Activated CD4-positive, alpha-beta T cell treated with anti-CD3 and anti-CD28 coated beads, Interleukin-2, Interleukin-6, amounts not matched to agents 100 ng/mL and 50 ng/mL, durations not matched to agents 16 hours and 8 hours (primary cell): Measurements from ENCODE around the gene EMC6.

Experiments
- DNase-seq: peaks from one replicate; pipeline ENCODE4 v3.0.0-alpha.2; 2020

The EMC6 gene

GRCh38 chr17:3668279-3669084 is at the start of gene EMC6, which contains the start of gene TAX1BP3:
Gene EMC6 (plus strand): TSS chr17:3668812. CDS start chr17:3669147, 335 bp downstream.
Gene TAX1BP3 (minus strand): TSS chr17:3668578. CDS start chr17:3668526, 52 bp downstream.
- DNase-seq, result peak; percentile 100

DNA sequence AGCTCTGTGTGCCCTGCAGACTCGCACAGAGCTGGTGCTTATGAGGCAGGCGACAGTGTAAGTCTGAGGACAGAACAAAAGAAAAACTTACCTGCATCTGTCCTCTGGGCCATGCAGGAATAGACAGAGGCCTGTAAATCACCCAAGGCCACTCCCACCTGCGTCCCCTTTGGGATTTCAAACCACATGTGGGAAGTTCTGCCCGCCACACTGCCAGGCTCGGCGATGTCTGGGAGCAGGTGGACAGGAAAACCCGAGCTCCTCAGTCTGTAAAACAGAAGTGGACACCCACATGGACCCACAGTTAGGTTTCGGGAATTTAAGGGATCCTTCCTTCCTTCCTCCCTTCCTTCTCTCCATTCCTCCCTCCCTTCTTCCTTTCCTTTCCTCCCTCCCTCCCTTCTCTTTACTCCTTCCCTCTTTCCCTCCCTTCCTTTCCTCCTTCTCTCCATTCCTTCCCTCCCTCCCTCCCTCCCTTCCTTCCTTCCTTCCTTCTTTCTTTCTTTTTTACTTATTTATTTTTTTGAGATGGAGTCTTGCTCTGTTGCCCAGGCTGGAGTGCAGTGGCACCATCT is 47.4 kb upstream of the EMC6 start:
- no peak for DNase-seq

DNA sequence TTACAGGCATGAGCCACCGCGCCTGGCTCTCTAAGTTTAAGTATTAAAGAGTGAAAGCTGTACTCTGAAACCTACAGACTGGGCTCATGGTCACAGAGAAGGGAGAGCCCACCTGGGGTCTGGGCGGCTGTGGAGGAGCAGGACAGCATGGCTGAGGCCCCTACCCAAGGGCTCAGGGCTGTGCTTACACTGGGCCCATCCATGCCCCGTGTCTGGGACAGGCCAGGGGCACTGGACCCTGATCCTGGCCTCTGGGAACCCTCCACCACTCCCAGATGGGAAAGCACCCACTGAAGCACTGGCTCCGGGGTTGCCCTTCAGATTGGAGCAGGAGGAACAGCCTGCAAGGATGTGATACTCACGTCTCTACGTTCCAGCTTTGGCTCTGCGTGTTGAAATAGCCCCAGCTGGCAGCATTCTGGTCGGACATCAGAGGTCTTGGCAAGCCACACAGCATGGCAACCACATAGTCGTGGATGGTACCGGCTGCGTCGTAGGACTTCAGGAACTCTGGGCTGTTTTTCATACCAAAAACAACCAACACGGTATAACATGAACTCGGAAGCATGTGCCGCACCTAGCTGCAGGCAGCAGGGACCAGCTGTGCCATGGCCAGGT is 45.5 kb upstream of the EMC6 start:
- no peak for DNase-seq

- DNase-seq, result no peak
Observed at GRCh38 chr17:3626831-3627768, 41.5 kb upstream of the EMC6 start.

DNA sequence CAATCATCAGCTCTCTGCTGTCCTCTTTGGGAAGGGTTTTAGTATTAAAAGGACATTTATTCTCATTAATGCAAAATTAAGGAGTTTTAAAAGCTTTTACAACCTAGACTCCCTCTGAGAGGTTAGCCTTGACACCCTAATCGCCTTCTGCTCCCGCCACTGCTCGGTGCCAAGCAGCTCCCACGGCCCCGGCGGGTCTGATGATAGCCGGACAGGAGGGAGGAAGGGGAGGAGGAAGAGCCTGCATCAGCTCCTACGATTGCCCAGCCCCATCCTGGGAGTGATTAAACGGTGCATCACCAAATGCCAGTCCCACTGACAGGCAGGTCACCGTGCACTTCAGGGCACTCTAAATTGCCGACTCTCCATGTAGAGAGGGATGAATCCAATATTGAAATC is 40.8 kb upstream of the EMC6 start:
- no peak for DNase-seq

DNA sequence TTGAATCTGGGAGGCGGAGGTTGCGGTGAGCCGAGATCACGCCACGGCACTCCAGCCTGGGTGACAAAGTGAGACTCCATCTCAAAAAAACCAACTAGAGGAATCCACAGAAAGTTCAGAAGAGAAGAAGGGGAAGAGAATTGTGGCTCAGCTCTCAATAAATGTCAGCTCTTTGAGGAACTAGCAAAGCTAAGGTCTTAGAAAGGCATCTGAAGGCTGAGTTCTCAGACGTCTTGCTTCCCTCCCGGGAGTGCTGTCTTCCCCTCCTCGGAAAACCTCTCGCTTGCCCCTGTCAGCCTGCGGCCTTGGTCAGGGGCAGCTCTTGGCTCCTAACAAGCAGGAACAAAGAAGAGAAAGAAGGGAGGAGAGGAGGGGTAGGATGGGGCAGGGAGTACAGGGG is 37.8 kb upstream of the EMC6 start:
- DNase-seq, result no peak

DNA sequence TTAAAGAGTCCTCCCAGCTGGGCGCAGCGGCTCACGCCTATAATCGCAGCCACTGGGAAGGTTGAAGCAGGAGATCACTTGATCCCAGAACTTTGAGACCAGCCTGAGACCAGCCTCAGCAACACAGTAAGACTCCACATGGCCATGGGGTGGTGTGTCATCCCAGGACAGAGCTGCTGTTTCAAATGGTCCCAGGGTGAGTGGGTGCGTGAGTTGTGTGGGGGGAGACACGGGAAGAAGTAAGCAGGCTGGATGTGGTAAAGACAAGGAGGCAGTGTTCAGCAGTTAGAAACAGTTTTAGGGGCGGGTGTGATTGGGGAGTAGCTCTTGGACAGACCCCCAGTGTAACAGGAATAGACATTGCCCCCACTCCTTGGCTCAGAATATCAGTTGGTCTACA is 36.3 kb upstream of the EMC6 start:
- DNase-seq, result no peak

DNA sequence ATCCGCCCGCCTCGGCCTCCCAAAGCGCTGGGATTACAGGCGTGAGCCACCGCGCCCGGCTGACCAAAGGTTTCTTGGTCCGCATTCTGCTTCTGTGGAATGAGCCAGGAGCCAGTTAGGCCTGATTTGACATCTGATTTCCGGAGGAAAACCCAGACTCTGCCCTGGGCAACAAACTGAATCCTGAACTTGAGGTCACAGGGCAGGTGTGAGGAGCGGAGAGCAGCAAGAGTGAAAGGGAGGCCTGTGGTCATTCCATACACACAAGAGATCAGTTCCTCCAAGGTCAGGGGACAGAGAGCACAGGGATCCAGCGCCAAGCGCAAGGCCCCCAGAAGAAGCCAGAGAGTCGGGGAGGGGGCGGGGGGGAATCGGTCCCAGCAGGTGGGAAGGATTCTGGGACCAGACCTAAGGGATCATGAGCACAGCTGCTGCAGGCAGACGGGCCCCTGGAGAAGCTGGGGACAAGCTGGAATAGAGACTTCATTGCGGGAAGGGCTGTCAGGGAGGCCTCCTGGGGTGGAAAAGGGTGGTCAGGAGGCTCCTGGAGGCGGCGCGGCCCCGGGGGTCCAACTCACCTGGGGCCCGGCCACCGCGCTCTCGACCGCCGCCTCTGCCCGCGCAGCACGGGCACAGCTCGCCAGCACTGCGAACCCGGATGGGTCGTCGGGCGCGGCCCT is 33.0 kb upstream of the EMC6 start:
- DNase-seq, result no peak

GRCh38 chr17:3636154-3636907 is 32.3 kb upstream of the EMC6 start, which contains the start of the genes CTNS and SHPK:
Gene CTNS (plus strand): TSS chr17:3636760. CDS start chr17:3640207, 3,447 bp downstream.
Gene SHPK (minus strand): TSS chr17:3636250. CDS start chr17:3636219, 31 bp downstream.
- DNase-seq, result peak; percentile 98

DNA sequence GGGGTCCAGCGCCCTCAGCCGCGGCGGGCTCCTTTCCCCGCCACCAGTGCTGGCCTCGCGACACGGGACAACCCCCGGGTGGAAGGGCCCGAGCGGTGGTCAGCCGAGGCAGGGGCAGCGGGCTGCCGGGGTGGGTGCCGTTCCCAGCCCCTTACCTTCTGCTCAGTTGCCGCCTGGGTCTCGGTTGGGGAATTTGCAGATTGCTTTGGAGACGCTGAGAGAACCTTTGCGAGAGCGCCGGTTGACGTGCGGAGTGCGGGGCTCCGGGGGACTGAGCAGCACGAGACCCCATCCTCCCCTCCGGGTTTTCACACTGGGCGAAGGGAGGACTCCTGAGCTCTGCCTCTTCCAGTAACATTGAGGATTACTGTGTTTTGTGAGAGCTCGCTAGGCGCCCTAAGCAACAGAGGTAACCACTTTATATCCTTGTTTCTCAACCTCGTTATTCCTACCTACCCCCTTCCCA is 31.7 kb upstream of the EMC6 start:
- DNase-seq, result no peak

- DNase-seq, result peak; percentile 77
Observed at GRCh38 chr17:3639981-3640596, 28.5 kb upstream of the EMC6 start.

DNA sequence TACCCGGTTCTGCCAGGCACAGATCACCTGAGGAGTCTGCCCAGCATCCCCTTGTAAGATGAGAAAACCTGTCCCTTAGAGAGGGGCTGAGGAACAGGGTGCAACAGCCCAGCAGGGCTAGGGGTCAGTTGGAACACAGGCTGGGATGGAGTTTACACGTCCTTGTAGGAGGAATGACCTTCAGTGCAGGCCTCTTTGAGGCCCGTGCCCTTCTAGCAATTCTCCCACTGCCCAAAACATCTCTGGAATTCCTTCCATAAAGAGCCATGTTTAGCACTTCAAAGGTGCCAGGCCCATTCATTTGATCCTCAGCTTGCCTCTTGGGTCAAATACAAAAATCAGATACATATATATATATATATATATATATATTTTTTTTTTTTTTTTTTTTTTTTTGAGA is 27.6 kb upstream of the EMC6 start:
- DNase-seq, result no peak

- DNase-seq, result no peak
Observed at GRCh38 chr17:3641717-3642486, 26.7 kb upstream of the EMC6 start.

DNA sequence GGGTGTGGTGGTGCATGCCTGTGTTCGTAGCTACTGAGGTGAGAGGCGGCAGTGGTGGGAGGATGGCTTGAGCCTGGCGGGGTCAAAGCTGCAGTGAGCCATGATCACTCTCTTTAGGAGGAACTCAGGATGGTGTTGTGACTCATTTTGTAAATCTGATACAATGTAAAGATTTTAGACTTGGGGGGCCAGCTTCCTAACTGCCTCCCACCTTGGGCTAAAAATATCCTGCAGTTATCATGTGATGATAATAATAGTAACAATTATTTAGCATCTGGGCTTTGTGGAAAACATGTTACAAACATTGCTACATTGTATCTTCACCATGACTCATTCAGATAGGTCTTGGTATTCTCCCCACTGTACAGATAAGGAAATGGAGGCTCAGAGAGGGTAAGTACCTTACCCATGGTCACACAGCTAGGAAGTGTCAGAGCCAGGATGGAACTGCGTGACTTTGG is 24.7 kb upstream of the EMC6 start:
- peak; percentile 64 for DNase-seq

GRCh38 chr17:3645310-3645709 is 23.3 kb upstream of the EMC6 start:
- no peak for DNase-seq

DNA sequence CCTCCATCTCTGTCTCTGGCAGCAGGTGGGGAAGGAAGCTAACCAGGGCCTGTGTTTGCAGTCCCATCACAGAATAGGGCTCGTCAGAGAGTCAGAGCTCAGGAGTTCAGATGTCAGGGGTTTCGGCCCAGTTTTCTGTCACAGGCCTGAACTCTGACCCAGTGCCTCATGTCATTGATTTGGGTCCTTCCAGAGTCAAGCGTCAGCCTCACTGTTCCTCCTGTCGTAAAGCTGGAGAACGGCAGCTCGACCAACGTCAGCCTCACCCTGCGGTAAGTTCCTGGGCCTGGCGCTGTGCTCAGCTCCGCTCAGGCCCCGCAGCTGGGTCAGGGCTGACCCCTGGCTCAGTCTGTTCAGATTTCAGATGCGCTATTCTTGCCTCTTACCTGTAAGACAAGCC is 21.4 kb upstream of the EMC6 start:
- no peak for DNase-seq

- DNase-seq, result peak; percentile 67
Observed at GRCh38 chr17:3647769-3648555, 20.6 kb upstream of the EMC6 start.

- DNase-seq, result no peak
Observed at GRCh38 chr17:3655766-3656165, 12.8 kb upstream of the EMC6 start.

- DNase-seq, result no peak
Observed at GRCh38 chr17:3656353-3656752, 12.3 kb upstream of the EMC6 start.
